Choroid plexus epithelial cell (primary cell): Measurements from ENCODE around the gene DOCK2.

ENCODE experiments used
- DNase-seq: peaks from one replicate; pipeline ENCODE4 v3.0.0-alpha.2; 2010; ENCODE audit warnings: low read depth
- H3K4me3 ChIP-seq: 2 replicates; pipeline ENCODE4 v1.5.1; 2011; ENCODE audit warnings: low read depth, mild to moderate bottlenecking, control low read depth, low read length, moderate library complexity
- CTCF ChIP-seq: conservative IDR thresholded peaks from 2 replicates; pipeline ENCODE4 v1.5.1; 2011; ENCODE audit warnings: low read depth, mild to moderate bottlenecking, control low read depth, inconsistent platforms, low read length, moderate library complexity

Gene DOCK2

GRCh38 chr5:170069512-170069911 lies 432.4 kb downstream of the DOCK2 start:
- no peak for TF ChIP-seq CTCF
- H3K4me3 ChIP-seq = no peak overlapping the region
- no peak for DNase-seq

GRCh38 chr5:170070556-170071412 lies 433.7 kb downstream of the DOCK2 start:
- peak; percentile 80 for TF ChIP-seq CTCF

GRCh38 chr5:170071748-170072147 lies 434.7 kb downstream of the DOCK2 start:
- no peak overlapping the region for H3K4me3 ChIP-seq
- no peak for DNase-seq
- TF ChIP-seq CTCF = no peak

More at GRCh38 chr5:170070556-170071412, 433.7 kb downstream of the DOCK2 start:
- DNase-seq = peak; percentile 67
- H3K4me3 ChIP-seq = no peak overlapping the region

- TF ChIP-seq CTCF = no peak
- H3K4me3 ChIP-seq = no peak overlapping the region
- no peak for DNase-seq
These were observed 438.6 kb downstream of the DOCK2 start for GRCh38 chr5:170075696-170076095.

- H3K4me3 ChIP-seq = no peak overlapping the region
- no peak for DNase-seq
These were observed 439.1 kb downstream of the DOCK2 start for GRCh38 chr5:170076211-170076610.

GRCh38 chr5:170076739-170077138 lies 439.7 kb downstream of the DOCK2 start:
- no peak for DNase-seq
- no peak for TF ChIP-seq CTCF
- H3K4me3 ChIP-seq = no peak overlapping the region

More at GRCh38 chr5:170076211-170076610, 439.1 kb downstream of the DOCK2 start:
- no peak for TF ChIP-seq CTCF

GRCh38 chr5:170077526-170077925 lies 440.5 kb downstream of the DOCK2 start:
- DNase-seq = no peak
- no peak for TF ChIP-seq CTCF
- no peak overlapping the region for H3K4me3 ChIP-seq
